HG03025 (cell line): ENCODE results near the gene FRZB.
"Not testable (repeated sequence)": the region's sequence is repeated elsewhere in the genome, so short reads cannot be mapped to it uniquely, and the experiment has no call there.

Experiments used
- ATAC-seq: cut with Tn5 transposase; IDR thresholded peaks from one replicate; pipeline ENCODE4 v1.9.1; 2021; ENCODE audit warnings: mild to moderate bottlenecking, moderate library complexity; ENCODE audit not compliant: unreplicated experiment, low FRiP score

Gene FRZB, protein sequence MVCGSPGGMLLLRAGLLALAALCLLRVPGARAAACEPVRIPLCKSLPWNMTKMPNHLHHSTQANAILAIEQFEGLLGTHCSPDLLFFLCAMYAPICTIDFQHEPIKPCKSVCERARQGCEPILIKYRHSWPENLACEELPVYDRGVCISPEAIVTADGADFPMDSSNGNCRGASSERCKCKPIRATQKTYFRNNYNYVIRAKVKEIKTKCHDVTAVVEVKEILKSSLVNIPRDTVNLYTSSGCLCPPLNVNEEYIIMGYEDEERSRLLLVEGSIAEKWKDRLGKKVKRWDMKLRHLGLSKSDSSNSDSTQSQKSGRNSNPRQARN

DNA sequence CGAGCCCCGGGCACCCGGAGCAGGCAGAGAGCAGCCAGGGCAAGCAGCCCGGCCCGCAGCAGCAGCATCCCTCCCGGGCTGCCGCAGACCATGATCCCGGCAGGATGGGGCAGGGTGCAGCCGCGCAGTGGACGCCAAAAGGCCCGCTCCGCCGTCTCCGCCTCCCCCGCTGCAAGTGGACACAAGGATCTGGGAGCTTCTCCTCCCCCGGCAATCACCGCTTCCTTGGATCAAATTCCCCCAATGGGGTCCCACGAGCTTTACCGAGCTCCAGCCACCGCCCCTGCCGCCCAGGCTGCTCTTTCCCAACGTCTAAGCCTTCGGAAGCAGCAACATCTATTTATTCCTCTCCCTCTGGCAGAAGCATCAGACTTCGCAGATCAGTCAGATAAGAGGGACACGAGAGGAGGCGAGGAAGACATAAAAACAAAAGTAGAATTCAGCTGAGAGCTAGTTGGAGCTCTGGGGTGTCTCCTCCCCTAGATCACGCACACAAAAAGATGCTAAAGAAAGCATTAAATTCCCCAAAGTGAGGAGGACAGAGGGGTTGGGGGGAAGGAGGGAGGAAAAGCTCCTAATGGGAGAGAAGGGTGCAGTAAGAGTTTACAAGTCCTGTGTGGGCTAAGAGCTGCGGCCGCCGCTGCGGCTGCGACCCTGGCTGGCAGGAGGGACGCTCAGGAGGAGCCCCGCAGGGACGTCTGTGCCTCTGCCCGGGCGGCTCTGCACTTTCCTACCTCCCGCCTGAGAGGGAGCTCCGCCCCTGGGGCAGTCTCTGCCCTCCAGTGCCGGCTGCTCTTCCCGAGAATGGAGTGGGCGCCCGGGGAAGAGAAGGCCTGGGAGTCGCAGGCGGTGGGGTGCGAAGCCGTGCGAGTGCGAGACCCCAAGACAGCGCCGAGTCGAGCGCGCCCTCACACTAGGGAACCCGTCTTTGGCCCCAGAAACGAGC, at the start of gene FRZB:
Gene FRZB, minus strand, starts transcription at position 177 of the 946 bp plus-strand sequence. Its CDS starts 85 bp downstream, at position 92.
- ATAC-seq: no peak

DNA sequence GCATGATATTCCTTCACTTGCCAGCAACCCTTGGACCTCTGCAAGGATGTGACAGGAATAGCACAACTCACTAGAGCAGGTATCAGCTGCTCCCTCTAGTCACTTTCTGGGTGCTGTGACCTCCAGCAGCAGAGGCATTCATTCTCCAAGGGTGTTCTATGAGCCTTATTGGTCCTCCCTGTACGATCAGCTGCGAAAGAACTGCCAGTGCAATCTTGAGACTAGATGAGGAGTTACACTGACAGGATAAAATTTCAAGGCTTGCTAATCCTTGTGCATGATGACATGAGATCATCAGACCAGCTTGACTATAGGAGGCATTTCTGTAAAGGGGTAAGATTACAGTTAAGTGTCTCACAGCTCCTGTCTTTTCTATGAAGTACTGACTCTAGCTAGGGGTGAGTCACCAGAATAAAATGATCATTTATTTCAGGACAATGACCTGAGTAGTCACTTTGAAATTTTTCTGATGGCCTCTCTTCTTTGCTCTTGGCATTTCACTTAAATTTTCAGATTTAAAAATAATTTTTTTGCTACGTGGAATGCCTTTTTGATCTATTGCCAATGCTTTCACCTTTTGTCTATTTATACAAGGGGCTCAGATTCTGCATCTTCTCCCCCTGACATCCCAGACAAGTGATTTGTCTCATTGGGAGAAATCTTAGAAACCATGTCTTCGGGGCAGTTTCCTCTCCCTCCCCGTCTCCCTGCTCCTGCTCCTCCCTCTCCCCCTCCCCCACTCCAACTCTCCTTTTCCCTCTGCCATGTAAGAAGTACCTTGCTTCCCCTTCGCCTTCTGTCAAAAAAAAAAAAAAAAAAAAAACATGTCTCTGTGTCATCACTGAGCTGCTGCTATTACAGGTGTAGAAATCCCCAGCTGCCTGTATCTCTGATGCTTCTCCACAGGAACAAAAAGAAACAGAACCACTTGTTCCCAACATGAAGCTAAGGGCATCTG, 49.2 kb upstream of the FRZB start:
- no peak for ATAC-seq

DNA sequence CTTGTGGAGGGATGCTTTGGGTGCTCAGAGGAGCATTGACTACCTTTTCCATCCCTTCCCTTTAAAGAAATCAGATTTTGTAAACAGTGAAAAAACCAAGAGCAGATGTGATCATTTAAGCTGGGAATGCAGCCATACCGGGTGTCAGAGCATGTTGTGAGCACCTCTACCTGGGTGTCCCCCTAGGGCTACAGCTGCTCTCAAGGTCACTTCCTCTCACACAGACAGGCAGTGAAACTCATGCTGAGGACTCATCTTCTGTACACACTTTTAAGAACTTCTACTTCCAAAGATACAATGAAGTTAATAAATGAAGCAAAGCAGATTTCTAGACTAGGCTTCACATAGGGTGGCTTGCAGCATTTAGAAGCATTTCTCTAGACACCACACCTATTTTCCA, 48.4 kb upstream of the FRZB start:
- ATAC-seq: no peak

- ATAC-seq: no peak
These were observed 46.6 kb upstream of the FRZB start for GRCh38 chr2:182913064-182913463.

- ATAC-seq: no peak
These were observed 46.1 kb upstream of the FRZB start for GRCh38 chr2:182912518-182912915.

DNA sequence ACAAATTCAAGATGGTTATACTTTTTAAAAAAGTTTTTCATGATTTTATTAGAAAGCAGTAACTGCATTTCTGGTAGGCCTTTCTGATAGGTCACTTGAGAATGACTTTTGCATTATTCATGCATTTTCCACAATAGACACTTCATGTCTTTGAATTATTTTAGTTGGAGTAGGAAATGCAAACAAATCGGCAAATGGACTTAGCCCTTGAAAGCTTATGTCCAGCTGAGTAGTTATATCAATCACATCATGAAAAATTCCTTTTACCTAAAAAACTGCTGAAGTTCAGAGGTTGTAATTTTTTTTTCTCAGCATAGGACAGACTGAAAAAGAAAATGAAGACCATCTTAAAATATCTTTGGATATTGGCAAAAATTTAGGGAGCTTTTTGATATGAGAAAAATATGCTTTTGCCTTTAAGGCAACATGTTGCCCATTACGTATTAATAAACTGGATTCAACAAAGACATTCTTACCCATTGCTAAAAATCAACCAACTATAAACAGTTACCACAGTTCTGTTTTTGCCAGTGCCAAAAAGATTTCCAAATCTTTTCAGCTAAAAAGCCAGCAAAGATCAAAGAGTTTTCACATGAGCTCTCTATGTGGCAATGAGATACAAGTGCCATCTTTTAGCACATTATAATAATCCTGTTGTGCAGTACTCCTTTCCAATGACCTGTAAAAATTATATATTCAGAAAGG, 45.5 kb upstream of the FRZB start:
- no peak for ATAC-seq

GRCh38 chr2:182910965-182911364, 44.5 kb upstream of the FRZB start:
- no peak for ATAC-seq

- ATAC-seq: no peak
These were observed 40.8 kb upstream of the FRZB start for GRCh38 chr2:182907081-182907830.

DNA sequence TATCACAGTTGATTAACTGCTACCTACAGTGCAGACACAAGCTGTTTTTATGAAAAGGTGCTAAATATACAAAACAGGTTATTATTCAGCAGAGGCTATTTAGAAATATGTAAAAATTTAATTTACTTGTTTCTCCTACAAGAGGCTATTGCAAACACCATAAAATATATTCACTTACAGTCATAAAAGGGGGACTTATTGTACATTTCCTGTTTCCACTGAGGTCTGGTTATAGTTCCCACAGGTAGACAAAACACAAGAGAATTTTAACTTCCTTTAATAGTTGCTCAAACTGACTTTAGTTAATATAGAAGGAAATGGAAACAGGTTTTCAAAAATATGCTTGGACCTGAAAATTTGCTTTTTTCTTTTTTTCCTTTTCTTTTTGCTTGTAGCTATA, 40.0 kb upstream of the FRZB start:
- ATAC-seq: no peak

DNA sequence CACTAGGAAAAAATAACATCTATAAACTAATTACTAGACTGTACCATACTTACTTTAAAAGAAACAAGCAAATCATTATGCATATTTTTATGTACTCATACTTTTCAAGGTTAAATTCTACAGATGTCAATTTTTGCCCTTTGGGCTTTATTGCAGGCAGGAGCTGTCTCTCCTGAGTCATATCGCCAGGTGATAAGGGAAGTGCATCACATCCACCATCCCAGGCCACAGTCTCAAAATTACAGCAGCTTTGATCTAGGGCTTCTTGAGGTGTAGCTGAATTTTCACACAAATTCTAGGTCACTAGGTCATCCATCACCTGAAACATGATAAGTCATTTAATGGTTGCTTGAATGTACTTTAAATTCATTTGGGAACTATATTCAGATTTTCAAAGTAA, 38.4 kb upstream of the FRZB start:
- ATAC-seq: no peak

DNA sequence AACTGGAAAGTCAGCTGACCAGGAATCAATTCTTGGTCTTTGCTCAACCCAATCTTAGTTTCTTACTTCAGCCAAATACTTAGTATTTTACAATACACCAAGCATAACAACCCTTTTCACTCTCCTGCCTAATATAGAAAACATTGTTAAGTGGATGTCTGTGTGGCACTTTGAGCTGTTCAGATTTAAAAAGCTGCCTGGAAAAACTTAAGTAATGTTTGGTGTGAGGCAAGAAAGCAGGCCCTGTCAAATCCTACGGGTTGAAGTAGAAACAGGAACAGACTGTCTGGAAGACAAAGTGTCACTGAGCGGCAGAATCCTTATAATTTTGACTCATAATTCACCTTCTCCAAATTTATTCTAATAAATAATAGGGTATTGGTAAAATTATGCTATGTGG, 37.1 kb upstream of the FRZB start:
- ATAC-seq: no peak

- no peak for ATAC-seq
These were observed 35.3 kb upstream of the FRZB start for GRCh38 chr2:182901748-182902147.

GRCh38 chr2:182898718-182899117, 32.3 kb upstream of the FRZB start:
- no peak for ATAC-seq

DNA sequence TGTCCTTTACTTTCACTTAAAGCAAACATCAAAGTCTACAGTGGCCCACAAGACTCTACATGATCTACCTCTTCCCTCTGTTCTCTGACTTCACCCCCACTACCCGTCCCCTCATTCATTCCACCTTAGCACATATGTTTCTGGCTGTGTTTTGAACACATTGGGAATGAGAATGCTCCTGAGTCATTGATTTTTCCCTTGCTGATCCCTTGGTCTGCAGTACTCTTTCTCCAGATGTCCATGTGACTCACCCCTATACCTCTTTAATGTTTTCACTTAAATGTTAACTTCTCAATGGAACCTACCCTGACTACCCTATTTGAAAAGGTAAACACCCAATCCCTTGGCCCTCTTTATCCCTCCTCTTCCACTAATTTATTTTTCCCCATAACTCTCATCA, 30.7 kb upstream of the FRZB start:
- ATAC-seq: no peak

- no peak for ATAC-seq
These were observed 29.4 kb upstream of the FRZB start for GRCh38 chr2:182895798-182896197.

DNA sequence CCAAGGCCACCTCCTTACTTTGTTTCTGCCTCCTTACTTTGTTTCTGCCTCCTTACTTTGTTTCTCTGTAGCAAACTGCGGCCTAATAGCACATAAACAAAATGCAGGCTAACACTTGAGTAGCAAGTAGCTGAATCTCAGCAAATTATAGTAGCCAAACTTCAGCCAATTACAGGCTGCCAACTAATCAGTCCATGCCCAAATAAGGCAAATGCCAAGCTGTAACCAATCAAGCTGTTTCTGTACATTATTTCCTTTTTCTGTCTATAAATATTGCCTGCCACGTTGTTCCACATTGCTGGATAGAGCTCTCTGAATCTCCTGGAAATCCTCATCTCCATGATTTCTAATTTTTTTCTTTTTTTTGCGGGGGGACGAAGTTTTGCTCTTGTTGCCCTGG, 28.7 kb upstream of the FRZB start:
- no peak for ATAC-seq

DNA sequence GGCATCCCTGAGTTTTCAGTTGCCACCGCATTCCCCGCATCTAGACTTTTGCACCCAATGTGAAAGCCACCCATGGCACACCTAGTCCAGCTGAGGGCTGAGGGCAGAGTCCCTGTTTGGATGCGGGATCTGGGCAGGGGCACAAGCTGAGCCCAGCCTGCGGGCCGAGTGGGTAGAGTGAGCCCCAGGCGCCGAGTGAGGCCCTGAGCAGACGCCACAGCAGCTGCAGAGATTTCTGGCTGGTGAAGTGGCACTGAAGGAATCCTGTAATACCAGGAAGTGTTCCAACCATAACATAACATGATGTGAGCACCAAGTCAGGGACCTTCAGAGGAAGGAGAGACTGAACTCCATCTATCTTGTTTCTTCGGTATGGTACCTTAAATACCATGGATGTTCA, 27.7 kb upstream of the FRZB start:
- no peak for ATAC-seq

DNA sequence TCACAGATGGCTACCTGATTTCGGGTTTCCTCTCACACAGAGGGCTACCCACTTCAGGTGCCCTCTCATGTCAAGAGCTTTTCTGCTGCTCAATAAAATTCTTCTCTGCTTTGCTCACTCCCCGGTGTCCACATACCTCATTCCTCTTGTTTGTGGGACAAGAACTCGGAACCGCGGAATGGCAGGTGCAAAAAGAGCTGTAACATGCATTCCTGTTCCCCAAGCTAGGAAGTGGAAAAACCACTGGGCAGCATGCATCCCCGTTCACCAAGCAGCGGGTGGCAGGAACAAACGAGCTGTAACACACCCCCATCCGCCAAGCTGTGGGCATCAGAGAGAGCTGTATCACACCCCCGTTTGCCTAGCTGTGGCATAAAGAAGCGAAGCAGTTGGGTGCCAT, 27.2 kb upstream of the FRZB start:
- ATAC-seq: no peak

- not testable (repeated sequence) for ATAC-seq
These were observed 26.6 kb upstream of the FRZB start for GRCh38 chr2:182893035-182893434.
